ENCODE measurements around the gene DNMT3L.

The DNMT3L gene

DNA sequence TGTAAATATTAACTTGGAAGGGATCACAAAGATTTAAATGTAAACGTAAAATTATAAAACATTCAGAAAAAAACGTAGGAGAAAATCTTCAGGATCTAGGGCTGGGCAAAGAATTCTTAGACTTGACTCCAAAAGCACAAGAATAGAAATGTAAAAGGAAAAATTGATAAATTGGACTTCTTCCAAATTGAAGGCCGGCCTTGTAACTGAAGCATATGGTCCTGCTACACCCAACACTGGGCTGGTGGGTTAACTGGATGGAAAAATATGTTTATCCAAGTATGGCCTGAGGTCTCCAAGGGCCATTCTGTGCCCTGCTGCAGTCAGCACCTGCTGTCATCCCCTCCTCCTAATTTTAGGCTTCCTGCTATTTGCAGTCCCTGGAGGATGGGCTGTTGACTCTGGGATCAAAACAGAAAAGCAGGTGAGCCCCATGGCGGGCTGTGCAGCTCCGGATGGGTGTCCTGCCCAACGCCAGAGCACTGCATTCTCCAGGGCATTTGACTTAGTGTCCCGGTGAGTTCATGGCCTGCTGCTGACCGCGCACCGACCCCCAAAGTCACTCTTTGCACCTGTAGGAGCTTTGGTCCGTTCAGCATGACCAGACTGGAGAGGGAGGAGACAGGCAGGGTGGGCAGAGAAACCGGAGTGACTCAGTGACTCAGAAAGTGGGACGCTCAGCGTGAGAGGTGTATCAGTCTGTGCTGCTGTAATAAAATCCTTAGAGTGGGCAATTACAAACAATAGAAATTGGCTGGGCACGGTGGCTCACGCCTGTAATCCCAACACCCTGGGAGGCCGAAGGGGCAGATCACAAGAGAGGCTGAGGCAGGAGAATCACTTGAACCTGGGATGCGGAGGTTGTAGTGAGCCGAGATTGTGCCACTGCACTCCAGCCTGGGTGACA, 17.9 kb upstream of the DNMT3L start:
- DNase-seq (ENCODE audit: low read depth, low spot score), result no peak

DNA sequence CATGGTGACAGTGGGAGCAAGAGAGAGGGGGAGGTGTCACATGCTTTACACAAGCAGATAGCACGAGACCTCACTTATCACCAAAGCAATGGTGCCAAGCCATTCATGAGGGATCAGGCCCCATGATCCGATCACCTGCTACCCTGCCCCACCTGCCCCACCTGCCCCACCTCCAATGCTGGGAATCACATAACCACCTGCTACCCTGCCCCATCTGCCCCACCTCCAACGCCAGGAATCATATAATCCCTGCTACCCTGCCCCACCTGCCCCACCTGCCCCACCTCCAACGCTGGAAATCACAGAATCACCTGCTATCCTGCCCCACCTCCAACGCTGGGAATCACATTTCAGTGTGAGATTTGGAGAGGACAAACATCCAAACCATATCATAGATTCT, 13.3 kb upstream of the DNMT3L start:
- no peak for DNase-seq (ENCODE audit: low read depth, low spot score)

DNA sequence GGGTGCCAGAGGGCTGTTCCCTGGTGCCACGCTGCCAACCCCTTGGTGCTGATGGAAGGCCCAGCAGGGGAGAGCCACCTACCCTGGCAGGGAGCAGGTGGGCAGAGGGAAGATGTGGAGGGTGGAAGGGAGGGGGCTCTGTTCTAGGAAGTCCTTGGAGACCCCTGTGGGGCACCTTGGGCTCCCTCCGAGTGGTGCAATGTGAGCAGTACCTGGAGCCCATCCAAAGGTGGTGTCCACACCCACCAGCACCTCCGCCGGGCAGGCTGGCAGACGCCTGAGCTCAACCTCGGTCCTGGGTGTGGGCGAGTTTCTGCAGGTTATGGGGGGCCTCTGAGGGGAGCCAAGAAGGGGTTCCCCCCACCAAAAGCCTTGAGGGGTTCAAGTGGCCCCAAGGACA, 11.3 kb upstream of the DNMT3L start:
- no peak for DNase-seq (ENCODE audit: low read depth, low spot score)

DNA sequence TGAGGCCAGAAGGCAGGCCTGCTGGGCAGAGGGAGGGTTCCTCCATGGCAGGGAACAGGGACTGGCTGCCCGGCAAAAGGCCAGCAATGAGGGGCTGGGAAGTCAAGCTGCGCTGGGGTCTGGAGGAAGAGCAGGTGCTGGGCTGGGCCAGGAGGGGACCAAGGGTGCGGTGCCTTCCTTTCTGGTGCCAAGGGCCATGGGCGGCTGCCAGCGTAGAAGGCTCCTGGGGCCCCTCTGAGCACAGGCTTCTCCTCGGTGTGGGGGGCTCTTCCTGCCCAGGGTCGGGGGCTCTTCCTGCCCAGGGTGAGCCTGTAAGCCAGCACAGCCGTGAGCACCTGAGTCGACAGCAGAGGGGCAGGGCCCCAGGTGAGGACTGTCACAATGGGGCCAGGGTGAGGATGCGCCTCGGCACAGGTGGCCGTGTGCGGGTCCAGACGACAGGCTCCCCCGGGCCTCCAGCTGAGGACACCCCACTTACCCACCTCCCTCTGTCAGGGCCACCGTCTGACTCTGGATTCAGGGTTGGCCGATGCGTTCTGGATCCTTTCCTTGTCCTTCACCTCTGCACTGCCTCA, 10.7 kb upstream of the DNMT3L start:
- no peak for DNase-seq (ENCODE audit: low read depth, low spot score)

DNA sequence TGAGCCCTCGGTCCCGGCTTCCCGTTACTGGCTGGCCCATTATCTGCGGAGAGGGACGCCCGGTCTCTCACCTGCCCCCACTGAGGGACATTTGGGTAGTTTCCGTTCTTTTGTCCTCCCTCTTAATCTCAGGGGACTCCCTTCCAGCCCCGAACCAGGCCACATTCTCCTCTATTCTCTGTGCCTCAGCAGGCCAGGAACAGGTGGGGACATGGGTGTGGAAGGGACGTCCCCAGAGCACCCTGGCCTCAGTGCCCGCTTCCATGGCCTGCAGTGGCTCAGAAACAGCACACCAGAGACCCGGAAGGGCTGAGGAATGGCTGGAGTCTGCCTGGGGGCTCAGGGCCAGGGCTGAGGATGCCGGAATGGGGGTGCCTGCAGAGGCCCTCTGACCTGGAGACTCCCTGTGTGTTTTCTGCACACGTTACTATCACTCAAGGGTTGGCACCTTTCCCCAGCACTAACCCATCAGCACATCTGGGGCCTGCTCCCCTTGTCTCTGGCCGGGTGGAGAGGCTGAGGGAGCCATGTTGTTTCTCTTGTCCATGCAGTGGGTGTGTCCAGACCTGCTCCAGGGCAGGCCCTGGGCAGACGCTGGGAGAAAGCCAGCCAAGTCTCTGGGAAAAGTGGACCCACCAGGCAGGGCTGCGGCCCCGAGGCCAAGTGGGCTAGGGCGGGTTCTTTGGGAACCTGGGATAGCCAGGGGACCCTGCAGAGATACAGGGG, 10.0 kb upstream of the DNMT3L start:
- no peak for DNase-seq (ENCODE audit: low read depth, low spot score)

DNA sequence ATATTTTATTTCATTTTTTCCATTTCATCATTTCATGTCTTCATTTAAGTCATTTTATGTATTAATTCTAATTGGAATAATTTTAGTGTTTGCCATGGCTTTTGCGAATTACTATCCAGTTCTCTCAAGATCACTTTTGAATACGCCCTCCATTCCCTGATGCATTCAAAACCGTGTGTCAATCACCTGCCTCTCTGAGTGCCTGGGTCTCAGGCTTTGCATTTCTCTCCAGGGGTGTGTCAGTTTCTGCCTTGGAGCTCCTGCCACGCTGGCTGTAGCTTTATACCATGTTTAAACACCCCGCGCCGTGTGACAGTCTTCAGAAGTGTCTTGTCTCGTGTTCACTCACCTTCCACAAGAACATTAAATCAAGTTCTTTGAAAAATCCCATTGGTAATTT, 7.4 kb upstream of the DNMT3L start:
- DNase-seq (ENCODE audit: low read depth, low spot score), result no peak

DNA sequence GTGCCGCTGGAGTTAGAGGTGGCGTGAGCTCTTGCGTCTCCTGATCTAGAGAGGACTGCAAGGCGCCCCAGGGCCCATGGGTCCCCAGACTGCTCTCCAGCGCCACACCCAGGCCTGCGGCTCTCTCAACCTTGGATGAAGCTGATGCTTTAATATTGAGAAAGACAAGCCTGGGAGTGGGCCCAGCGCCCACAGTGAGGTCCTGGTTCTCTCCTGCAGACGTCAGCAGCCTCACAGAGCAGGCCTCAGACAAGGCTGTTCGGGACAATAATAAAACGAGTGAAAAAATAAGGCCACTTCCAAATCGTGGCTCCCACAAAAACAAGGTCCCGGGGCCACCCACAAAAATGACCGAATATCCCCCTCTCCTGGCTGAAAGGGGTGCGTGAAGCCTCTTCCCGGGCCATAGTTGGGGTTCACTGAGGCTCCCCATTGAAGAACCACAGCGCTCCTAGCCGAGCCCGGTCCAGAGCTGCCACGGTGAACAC, 6.0 kb upstream of the DNMT3L start:
- DNase-seq (ENCODE audit: low read depth, low spot score), result no peak

DNA sequence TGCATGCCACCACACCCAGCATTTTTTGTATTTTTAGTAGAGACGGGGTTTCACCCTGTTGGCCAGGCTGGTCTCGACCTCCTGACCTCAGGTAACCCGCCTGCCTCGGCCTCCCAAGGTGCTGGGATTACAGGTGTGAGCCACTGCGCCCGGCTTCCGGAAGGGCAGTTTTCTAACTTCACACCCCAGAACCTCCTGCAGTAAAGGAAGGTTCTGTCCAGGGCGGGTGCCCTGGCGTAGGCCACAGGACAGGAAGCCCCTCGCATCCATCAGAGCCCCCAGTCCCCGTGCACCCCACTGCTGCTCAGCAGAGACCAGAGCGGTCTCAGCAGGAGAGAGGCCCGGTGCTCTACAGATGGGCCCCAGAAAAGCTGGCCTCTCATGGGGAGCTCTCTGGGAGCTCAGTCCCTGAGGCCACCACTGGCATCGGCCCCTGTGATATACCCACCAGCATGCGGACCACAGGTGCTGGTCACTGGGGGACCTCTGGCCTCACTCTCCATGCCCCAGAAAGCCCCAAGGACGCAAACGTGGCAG, 4.1 kb upstream of the DNMT3L start:
- no peak for DNase-seq (ENCODE audit: low read depth, low spot score)

DNA sequence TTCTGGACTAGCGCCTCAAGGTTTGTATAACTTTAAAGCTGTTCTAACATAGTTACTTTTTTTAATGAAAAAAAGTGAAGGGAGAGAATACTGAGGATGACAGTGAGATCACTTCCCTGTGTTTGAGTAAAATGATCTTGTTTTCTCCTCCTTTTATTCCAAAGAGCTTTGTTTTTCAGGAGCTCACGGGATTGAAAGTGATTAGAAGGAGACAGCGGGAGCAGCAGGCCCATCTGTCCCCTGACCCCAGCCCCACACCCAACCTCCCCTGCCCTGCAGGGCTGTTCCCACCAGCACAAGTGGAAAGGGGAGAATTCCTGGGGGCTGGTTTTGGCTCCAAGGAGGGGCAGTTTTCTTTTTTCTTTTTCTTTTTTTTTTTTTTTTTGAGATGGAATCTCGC, 2.1 kb upstream of the DNMT3L start:
- DNase-seq (ENCODE audit: low read depth, low spot score), result no peak

DNA sequence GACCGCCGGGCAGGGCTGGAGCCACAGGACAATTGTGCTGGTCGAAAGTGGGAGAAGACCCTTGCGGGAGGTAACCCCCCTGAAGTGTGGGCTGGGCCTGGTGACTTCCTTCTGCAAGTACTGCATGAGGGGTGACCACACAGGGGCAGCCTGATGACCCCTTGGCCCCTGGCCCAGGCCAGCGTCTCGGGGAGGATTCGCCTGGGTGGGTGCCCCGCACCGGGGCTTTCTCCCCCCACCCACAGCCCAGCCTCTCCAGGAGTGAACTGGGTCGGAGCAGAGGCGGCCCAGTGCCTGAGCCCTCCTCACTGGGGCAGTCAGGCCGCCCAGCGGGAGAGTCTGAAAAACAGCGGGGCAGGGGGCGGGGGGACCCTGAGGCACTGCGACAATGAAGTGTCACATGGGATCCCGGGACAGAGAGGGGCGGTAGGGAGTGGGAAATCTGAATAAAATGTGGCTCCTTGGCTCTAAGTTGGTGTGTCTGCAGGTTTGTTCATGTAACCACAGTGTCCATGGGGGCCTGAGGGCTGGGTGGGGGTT, 1.6 kb upstream of the DNMT3L start:
- no peak for DNase-seq (ENCODE audit: low read depth, low spot score)

DNA sequence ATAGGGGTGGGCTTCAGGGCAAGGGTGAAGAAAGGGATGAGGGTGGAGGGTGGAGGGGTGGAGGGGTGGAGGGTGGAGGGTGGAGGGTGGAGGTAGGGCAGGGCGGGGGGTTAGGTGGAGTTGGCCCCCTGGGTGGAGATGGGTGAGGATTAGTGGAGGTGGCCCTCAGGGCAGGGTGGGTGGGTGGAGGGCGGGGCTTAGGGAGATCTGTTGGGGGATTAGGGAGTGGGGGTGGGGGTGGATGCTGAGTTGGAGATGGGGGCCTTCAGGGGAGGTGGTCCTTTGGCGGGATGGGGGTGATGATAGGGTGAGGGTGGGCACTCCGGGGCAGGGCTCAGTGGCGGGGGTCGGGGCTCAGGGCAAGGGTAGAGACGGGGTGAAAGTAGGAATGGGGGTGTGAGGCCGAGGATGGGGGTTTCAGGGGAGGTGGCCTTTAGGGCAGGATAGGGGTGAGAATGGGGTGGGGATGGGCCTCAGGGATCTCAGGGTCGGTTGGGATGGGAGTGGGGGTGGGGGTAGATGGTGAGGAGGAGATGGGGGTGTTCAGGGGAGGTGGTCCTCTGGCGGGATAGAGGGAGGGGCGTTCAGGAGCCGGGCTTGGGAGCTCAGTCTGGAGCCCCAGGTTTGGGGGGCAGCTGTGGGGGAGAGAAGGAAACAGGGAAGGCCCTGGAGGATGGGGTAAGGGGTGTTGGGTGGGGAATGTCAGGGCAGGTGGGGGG, 800 bp upstream of the DNMT3L start:
- no peak for DNase-seq (ENCODE audit: low read depth, low spot score)

DNA sequence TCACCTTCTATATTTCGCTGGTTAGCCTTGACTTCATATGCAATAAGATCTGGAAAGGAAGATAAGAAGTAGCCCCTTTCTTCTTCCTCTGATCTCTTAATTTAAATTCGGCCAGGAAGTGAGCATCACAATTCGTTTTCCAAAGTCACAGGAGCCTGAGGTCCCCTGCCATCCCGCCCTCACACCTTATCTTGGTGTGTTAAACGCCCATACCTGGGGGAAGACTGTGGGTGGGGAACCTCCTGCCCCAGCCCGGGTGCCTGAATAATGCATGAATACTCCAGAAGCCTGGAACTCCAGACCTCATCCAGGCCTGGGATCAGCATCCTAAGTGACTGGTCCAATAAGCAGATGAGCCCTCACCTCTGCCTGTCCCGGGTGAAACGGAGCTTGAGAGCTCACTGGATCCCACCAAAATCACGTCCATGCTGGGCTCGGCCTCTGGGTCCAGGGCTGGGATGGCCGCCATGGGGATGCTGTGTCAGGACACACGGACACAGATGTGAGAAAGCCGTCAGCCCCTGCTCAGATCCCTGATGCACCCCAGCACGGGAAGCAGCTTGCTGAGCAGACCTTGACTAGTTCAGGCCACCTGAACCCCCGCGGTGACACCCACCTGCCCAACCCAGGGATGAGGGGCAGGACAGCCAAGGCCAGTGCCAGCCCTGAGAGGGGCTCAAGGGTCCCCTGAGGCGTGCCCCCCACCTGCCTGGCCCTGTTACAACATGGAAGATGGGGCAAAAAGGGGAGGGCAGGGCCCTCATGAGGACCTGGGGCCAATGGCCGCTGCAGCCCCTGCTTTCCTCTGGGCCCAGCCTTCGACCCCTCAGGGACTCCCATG, 686 bp downstream of the DNMT3L start:
- DNase-seq (ENCODE audit: low read depth, low spot score), result no peak

DNA sequence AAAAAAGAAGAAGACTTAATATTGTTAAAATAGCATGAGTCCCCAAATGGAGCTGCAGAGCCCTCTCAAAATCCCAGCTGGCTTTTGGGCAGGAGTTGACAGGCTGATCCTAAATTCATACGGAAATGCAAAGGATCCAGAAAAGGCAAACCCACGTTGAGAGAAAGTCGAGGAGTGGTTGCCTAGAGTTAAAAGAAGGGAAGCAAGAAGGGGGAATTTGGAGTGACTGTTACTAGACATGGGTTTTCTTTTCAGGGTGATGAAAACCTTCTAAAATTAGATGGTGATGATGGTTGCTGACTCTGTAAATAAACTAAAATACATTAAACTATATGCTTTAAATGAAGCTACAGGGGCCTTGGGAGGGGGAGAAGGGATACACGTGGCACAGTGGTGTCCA, 1.6 kb downstream of the DNMT3L start:
- no peak for DNase-seq (ENCODE audit: low read depth, low spot score)

DNA sequence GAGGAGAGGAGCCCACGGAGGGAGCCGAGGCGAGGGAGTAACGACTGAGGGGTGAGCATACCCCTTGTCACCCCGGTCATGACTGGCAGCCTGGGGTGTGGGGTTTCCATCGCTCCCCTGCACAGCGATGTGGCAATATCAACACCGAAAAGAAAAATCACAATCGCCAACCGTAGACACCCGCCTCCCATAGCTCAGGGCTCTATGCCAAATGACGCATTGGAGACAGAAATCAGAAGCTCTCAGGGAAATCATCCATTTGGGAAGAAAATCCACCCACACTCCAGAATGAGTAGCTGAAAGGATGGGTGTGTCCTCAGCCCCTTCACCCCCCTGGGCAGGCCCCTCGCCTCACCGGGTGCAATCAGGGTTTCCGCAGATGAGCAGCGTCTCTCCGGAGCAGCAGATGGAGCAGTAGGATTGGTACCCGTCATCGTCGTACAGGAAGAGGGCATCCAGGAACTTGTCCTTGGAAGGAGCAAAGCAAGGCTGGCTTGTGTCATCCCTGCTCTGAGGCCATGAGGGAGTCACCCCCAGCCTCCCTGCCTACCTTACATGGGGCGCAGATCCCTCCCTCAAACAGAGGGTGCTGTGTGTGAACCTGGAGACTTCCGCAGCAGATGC, 2.5 kb downstream of the DNMT3L start:
- DNase-seq (ENCODE audit: low read depth, low spot score), result no peak

DNA sequence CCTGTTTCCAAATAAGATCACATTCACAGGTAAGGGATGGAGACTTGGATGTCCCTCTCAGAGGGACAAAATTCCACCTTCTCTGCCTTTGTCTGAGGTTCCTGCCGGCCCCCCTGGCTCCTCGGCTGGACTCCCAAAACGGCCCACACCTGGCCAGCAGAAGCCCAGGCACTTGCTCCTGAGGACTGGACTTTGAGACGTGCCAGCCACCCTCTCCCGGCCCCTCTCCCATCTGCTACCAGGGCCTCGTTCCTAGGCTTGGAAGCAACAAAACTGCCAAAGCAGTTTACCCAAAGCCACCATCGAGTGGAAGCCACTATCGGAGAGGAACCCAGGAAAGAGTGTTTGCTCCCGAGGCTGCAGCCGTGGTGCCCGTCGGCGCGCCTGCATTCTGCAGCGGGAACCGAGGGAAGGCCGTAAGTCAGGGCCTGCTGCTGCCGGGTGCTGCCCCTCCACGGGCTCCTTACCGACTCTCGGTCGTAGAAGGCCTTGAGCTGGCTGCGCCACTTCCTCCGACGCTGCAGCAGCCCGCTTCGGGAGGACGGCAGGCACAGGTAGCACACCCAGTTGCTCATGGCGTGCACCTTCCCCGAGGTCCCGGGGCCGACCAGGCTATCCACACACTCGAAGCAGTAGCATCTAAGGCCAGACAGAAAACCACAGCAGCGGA, 3.5 kb downstream of the DNMT3L start:
- no peak for DNase-seq (ENCODE audit: low read depth, low spot score)

DNA sequence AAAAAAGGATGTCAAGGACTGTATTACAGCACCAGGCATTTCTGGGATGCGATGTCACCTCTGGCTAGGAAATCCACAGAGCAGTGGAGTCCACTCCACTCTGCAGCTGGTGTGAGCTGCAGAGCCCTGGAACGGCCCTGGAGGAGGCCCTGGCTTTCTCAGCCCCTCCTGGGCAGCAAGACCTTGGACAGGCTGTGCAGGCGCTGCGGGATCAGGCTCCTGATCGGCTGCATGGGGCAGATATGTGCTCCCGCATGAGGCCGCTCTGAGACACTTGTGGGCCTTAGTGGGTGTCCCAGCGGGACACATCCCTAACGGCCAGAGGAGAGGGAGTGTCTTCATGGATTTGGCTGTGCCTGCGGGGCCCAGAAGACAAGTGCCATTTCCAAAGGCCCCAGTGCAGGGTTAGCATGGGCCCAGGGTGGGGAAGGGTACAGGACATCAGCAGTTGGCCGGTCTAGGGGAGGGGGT, 6.2 kb downstream of the DNMT3L start:
- no peak for DNase-seq (ENCODE audit: low read depth, low spot score)

DNA sequence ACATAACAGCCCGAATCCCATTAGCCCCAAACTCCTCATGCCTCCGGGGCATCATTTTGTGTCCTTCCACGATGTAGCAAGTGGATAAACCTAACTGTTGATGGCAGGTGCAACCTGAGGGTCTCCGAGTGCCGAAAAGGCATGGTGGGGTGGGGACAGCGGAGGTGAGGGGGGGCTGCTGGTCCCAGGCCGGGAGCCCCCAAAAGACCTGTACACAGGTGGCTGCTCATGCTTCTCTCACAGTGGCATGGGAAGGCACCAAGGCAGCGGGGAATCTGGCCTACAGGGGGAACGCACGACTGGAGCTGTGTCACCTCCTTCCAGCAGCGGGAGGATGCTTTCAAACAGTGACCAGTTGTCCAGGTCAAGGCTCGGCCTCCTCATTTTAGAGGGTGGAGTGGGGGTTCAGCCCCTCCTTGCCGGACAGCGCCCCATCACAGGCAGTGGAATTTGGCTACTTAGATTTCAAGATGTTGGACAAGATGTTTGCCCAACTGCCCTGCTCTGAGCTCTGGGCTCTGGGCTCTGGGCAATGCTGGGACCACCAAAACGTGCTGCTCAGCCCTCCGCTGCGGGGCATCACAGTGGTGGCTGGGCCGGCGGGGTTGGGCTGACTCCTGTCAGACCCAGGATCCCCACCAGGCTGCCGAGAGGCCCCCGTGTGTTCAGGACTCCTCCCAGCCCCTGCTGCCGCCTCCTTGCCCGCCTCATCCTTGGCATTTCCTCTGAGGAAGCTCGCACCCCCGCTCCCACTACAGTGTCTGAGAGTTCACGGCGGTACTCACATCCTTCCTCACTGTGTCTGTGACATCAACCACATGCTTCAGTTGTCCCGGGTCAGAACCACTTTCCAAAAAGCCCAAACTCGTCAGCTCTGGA, 7.6 kb downstream of the DNMT3L start:
- DNase-seq (ENCODE audit: low read depth, low spot score), result no peak
